Ureter (tissue), 1 donor: ENCODE results near the gene TP53RK. TPM values are rescaled to one million over a fixed set of nuclear protein-coding genes. Genes with fewer than 3 reads are reported as not detected.
A peak's percentile ranks its signal among the peaks of the same experiment; 100 is the strongest.

Source experiments
- DNase-seq: peaks from one replicate; pipeline ENCODE4 v3.0.0-alpha.2; 2020; ENCODE audit warnings: low spot score
- total RNA-seq: library from RNA; stranded (reverse); gene quantifications from one replicate; pipeline ENCODE4 v1.2.4, GENCODE V29; 2023
- donor health status: DM: yes; HTN: yes; CAD: no.

The TP53RK gene
- 13.5 TPM for total RNA-seq

GRCh38 chr20:46689082-46689753, at the start of gene TP53RK:
Gene TP53RK (minus strand): TSS chr20:46689444. CDS start chr20:46689414, 30 bp downstream.
- peak; percentile 99 for DNase-seq

- DNase-seq = no peak
Observed at GRCh38 chr20:46735436-46735835, 46.2 kb upstream of the TP53RK start.

GRCh38 chr20:46731770-46732169, 42.5 kb upstream of the TP53RK start:
- no peak for DNase-seq

GRCh38 chr20:46725186-46726165, 36.2 kb upstream of the TP53RK start:
- no peak for DNase-seq

GRCh38 chr20:46724343-46724959, 35.2 kb upstream of the TP53RK start:
- DNase-seq = no peak

- DNase-seq = no peak
Observed at GRCh38 chr20:46723039-46723438, 33.8 kb upstream of the TP53RK start.

GRCh38 chr20:46722450-46722849, 33.2 kb upstream of the TP53RK start:
- no peak for DNase-seq

- DNase-seq = no peak
Observed at GRCh38 chr20:46721476-46721875, 32.2 kb upstream of the TP53RK start.

- no peak for DNase-seq
Observed at GRCh38 chr20:46720776-46721425, 31.7 kb upstream of the TP53RK start.

GRCh38 chr20:46720019-46720418, 30.8 kb upstream of the TP53RK start:
- DNase-seq = no peak

- no peak for DNase-seq
Observed at GRCh38 chr20:46717818-46718541, 28.7 kb upstream of the TP53RK start.

GRCh38 chr20:46715292-46715756, 26.1 kb upstream of the TP53RK start:
- peak; percentile 64 for DNase-seq

GRCh38 chr20:46713957-46714834, 25.0 kb upstream of the TP53RK start:
- DNase-seq = no peak

- DNase-seq = no peak
Observed at GRCh38 chr20:46712056-46712636, 22.9 kb upstream of the TP53RK start.

GRCh38 chr20:46710153-46710913, 21.1 kb upstream of the TP53RK start:
- no peak for DNase-seq

GRCh38 chr20:46709459-46710152, 20.4 kb upstream of the TP53RK start, which contains the start of gene SLC2A10:
Gene SLC2A10 (plus strand): TSS chr20:46709649. CDS start chr20:46709737, 88 bp downstream.
- DNase-seq = peak; percentile 74

GRCh38 chr20:46709055-46709458, 19.8 kb upstream of the TP53RK start:
- DNase-seq = no peak
